Loucy (cell line): ENCODE data around the gene TINCR.

Source experiments
- H2AFZ ChIP-seq: fragments of 200-600 bp; sonication (generic); 2 replicates; pipeline ENCODE4 v1.6.0; 2016; ENCODE audit warnings: antibody characterized with exemption, mild to moderate bottlenecking, low read length, moderate library complexity
- H3F3A ChIP-seq: fragments of 200-600 bp; 2 replicates; pipeline ENCODE4 v1.6.0; 2016; ENCODE audit warnings: antibody characterized with exemption, low read depth, mild to moderate bottlenecking
- H3K27me3 ChIP-seq: fragments of 200-600 bp; sonication (generic); 2 replicates; pipeline ENCODE4 v1.6.1; 2014; ENCODE audit warnings: low read length, mild to moderate bottlenecking; ENCODE audit not compliant: insufficient read depth, poor library complexity, severe bottlenecking
- H3K36me3 ChIP-seq: fragments of 200-600 bp; sonication (generic); 2 replicates; pipeline ENCODE4 v1.6.1; 2016; ENCODE audit warnings: low read length; ENCODE audit not compliant: insufficient read depth
- H3K4me1 ChIP-seq: fragments of 200-600 bp; sonication (generic); 2 replicates; pipeline ENCODE4 v1.5.1; 2014; ENCODE audit warnings: low read length, mild to moderate bottlenecking; ENCODE audit not compliant: insufficient read depth, poor library complexity, severe bottlenecking
- H3K4me2 ChIP-seq: fragments of 200-600 bp; sonication (generic); 2 replicates; pipeline ENCODE4 v1.6.0; 2014; ENCODE audit warnings: antibody characterized with exemption, low read length, low read depth, mild to moderate bottlenecking; ENCODE audit not compliant: poor library complexity, severe bottlenecking
- H3K4me3 ChIP-seq: fragments of 200-600 bp; sonication (generic); 2 replicates; pipeline ENCODE4 v1.5.1; 2014; ENCODE audit warnings: low read length, mild to moderate bottlenecking, mixed read lengths; ENCODE audit not compliant: poor library complexity, severe bottlenecking
- H3K79me2 ChIP-seq: fragments of 200-600 bp; sonication (generic); 2 replicates; pipeline ENCODE4 v1.6.1; 2014; ENCODE audit warnings: low read length; ENCODE audit not compliant: insufficient read depth
- H3K9ac ChIP-seq: fragments of 200-600 bp; sonication (generic); 2 replicates; pipeline ENCODE4 v1.6.0; 2014; ENCODE audit warnings: mild to moderate bottlenecking, low read depth, low read length, moderate library complexity; ENCODE audit not compliant: poor library complexity, severe bottlenecking
- H3K9me2 ChIP-seq: fragments of 200-600 bp; sonication (generic); replicated peaks from 2 replicates; pipeline ENCODE4 v1.6.1; 2016; ENCODE audit warnings: low read depth, low read length, mixed read lengths
- H3K9me3 ChIP-seq: fragments of 200-600 bp; sonication (generic); 2 replicates; pipeline ENCODE4 v1.6.1; 2014; ENCODE audit warnings: mild to moderate bottlenecking, antibody characterized with exemption, low read length, low read depth; ENCODE audit not compliant: insufficient read depth
- H4K20me1 ChIP-seq: fragments of 200-600 bp; sonication (generic); 2 replicates; pipeline ENCODE4 v1.6.0; 2014; ENCODE audit warnings: antibody characterized with exemption, low read length, mild to moderate bottlenecking; ENCODE audit not compliant: insufficient read depth, poor library complexity, severe bottlenecking
- EZH2phosphoT487 ChIP-seq: fragments of 200-600 bp; IDR thresholded peaks from 2 replicates; pipeline ENCODE4 v1.6.1; 2018; ENCODE audit warnings: antibody characterized with exemption, mild to moderate bottlenecking, moderate library complexity, borderline replicate concordance
- TF ChIP-seq, protein P1 (sequence below): fragments of 200-600 bp; sonication (generic); conservative IDR thresholded peaks from 2 replicates; pipeline ENCODE4 v1.5.1; 2014; ENCODE audit warnings: mild to moderate bottlenecking, antibody characterized with exemption, low read length

The TINCR gene

DNA sequence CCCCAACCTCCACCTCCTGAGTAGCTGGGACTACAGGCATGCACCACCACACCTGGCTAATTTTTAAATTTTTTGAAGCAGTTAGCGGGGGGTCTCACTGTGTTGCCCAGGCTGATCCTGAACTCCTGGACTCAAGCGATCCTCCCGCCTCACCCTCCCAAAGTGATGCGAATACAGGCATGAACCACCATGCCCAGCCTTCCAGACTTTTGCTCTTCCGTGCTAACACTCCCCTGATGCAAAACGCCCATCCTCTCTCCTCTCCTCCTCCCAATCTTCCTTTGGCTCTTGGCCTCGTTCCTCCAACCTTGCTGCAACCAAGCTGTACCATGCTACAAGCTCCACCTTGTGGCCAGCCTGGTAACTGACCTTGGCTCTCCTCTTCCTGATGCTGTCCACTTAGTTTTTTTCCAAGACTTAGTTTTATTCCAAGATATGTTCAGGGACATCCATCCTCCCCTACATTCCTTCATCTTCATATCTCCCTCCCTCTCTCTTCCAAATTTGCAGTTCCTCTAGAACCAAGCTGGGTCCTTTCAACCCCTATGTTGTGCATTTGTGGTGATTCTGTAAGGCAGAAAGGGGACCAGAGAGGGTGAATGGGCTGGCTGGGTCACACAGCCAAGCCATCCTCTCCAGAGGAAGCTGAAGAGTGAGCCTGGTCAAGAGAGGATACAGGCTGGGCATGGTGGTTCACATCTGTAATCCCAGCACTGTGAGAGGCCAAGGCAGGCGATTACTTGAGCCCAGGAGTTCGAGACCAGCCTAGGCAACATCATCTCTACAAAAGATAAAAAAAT is 32.8 kb downstream of the TINCR start:
- Histone ChIP-seq H3K79me2 (no peaks in the 10 kb centered on the region), H3K4me1 (no peaks in the 10 kb centered on the region), H3K4me3 (no peak overlapping the region), H3K9ac (no peak overlapping the region), H3K27me3 (no peaks in the 10 kb centered on the region), H3K36me3 (no peaks in the 10 kb centered on the region), H3K9me2 (no peaks in the 10 kb centered on the region), H2AFZ (no peak overlapping the region), H4K20me1 (no peaks in the 10 kb centered on the region), H3K4me2 (no peak overlapping the region), H3F3A (no peaks in the 10 kb centered on the region), H3K9me3 (peaks cover 9% of the 10 kb centered on the region; the same call in 1 of the 2 replicates)
- TF ChIP-seq, protein P1, sequence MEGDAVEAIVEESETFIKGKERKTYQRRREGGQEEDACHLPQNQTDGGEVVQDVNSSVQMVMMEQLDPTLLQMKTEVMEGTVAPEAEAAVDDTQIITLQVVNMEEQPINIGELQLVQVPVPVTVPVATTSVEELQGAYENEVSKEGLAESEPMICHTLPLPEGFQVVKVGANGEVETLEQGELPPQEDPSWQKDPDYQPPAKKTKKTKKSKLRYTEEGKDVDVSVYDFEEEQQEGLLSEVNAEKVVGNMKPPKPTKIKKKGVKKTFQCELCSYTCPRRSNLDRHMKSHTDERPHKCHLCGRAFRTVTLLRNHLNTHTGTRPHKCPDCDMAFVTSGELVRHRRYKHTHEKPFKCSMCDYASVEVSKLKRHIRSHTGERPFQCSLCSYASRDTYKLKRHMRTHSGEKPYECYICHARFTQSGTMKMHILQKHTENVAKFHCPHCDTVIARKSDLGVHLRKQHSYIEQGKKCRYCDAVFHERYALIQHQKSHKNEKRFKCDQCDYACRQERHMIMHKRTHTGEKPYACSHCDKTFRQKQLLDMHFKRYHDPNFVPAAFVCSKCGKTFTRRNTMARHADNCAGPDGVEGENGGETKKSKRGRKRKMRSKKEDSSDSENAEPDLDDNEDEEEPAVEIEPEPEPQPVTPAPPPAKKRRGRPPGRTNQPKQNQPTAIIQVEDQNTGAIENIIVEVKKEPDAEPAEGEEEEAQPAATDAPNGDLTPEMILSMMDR, result peak; percentile 77
- TF ChIP-seq EZH2phosphoT487, result no peak

DNA sequence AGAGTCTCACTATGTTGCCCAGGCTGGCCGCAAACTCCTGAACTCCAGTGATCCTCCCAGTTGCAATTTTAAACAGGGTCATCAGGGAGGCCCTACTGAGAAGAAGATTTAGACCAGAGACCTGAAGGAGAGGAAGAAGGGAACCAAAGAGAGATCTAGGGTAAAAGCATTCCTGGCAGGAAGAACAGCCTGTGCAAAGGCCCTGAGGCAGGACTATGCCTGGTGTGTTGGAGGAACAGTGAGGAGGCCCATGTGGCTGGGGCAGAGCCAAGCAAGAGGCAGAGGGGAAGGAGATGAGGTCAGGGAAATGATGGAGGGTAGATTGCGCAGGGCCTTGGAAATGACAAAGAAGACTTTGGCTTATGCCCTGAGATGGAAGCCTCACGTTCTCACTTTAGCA is 34.5 kb downstream of the TINCR start:
- H3F3A ChIP-seq, result no peaks in the 10 kb centered on the region
- no peak overlapping the region for H3K4me3 ChIP-seq
- H3K4me2 ChIP-seq, result no peak overlapping the region
- H4K20me1 ChIP-seq, result no peaks in the 10 kb centered on the region
- no peaks in the 10 kb centered on the region for H3K4me1 ChIP-seq
- H3K9me3 ChIP-seq, result peaks cover 9% of the 10 kb centered on the region; the same call in 1 of the 2 replicates
- H3K79me2 ChIP-seq, result no peaks in the 10 kb centered on the region
- TF ChIP-seq, protein P1, result no peak
- TF ChIP-seq EZH2phosphoT487, result no peak
- H3K9ac ChIP-seq, result no peak overlapping the region
- H3K27me3 ChIP-seq, result no peaks in the 10 kb centered on the region
- no peaks in the 10 kb centered on the region for H3K36me3 ChIP-seq
- H3K9me2 ChIP-seq, result no peaks in the 10 kb centered on the region
- H2AFZ ChIP-seq, result no peak overlapping the region

DNA sequence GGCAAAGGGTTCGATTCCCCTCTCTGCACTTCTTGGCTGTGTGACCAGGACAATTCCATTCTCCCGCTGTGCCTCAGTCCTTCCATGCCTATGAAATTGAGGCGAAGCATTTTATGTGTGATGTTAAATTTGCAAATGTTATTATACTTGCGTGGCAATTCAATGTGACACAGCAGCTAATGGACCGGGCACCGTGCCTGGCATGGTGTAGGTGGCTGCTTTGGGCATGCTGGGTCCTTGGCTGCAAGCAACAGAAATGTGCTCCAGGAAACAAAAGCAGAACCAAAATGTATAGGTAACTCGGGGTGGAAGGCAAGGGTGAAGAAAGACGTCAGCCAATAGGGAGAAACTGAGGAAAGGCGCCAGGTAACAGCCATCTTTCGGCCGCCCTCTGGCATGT is 37.1 kb downstream of the TINCR start:
- H3K36me3 ChIP-seq, result no peaks in the 10 kb centered on the region
- no peaks in the 10 kb centered on the region for H3K27me3 ChIP-seq
- no peak overlapping the region for H2AFZ ChIP-seq
- no peaks in the 10 kb centered on the region for H3F3A ChIP-seq
- no peak overlapping the region for H3K4me3 ChIP-seq
- no peaks in the 10 kb centered on the region for H3K4me1 ChIP-seq
- H3K4me2 ChIP-seq, result no peak overlapping the region
- no peaks in the 10 kb centered on the region for H4K20me1 ChIP-seq
- H3K9me2 ChIP-seq, result no peaks in the 10 kb centered on the region
- no peaks in the 10 kb centered on the region for H3K79me2 ChIP-seq
- H3K9me3 ChIP-seq, result peaks cover 9% of the 10 kb centered on the region; the same call in 1 of the 2 replicates
- H3K9ac ChIP-seq, result no peak overlapping the region
- no peak for TF ChIP-seq EZH2phosphoT487
- TF ChIP-seq, protein P1, result no peak
